Hematopoietic multipotent progenitor cell (in vitro differentiated cells): ENCODE data around the gene OR10Z1. TPM values are rescaled to one million over a fixed set of nuclear protein-coding genes. Genes with fewer than 3 reads are reported as not detected.
A peak's percentile ranks its signal among the peaks of the same experiment; 100 is the strongest.

Experiments used
- DNase-seq, 3 donors: peaks; one replicate each; pipeline ENCODE4 v3.0.0-alpha.2; 2011 to 2015; ENCODE audit warnings: low read depth in 2 of 3, low spot score in 2 of 3
- total RNA-seq: library from RNA; depleted of rRNA; stranded (reverse); fragments of >200 nt; gene quantifications from one replicate; pipeline ENCODE4 v1.2.3, GENCODE V29; 2012

Gene OR10Z1, protein sequence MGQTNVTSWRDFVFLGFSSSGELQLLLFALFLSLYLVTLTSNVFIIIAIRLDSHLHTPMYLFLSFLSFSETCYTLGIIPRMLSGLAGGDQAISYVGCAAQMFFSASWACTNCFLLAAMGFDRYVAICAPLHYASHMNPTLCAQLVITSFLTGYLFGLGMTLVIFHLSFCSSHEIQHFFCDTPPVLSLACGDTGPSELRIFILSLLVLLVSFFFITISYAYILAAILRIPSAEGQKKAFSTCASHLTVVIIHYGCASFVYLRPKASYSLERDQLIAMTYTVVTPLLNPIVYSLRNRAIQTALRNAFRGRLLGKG
- total RNA-seq = under 0.01 TPM

DNA sequence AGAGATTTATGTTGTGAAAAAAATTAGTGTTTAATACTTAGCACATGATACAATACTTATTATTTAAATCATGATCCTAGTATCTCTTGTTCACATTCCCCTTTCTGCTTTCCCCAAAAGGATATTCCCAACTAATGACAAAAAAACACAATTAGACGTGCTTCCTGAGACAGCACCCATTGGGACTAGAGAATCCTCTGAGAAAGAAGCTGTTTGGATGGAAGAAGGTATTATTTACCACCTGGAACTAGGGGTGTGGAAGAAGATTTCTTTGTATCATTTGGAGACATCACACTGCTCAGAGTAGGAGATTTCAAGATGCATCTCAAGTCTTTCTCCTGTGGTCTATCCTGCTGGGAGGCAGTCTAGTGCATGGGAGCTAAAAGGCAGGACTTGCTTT, at the start of gene OR10Z1:
TSS of gene OR10Z1 (plus strand) at position 301 of the 400 bp plus-strand sequence. CDS start 1,171 bp downstream, outside the sequence.
- no peak for DNase-seq

DNA sequence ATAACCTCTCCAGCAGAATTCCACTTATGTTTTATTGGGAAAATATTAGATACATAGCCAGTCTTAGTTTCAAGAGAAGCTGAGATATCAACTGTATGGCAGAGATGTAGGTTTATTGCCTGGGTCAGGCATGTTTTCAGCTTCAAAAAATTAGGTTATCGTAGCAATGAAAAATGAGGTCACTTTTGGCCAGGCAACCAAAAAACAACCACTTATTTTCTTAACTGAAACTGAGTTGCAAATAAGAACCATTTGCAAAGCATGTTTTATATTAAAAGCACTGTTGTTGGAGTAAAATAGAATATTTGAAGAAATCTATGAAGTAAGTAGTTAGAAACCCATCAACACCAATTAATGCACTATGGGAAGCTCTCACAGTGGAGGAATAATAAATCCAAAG, 45.4 kb upstream of the OR10Z1 start:
- DNase-seq = no peak

DNA sequence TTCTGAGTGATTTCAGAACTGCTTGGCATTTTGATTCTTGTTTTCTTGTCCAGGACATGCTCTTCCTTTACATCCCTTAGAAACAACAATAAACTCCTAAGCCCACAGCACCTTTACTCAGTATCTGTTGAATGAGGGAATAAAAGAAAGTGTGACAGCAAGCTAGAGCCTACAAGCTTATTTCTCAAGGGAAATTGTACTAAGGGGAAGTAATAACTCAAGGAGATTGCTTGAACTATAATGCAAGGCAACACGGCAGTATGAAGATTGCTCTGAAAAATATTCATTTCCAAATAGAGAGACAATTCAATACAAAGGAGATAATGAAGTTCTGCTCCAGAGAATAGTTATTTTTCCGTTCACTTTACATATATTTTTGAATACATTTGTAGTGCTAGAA, 41.2 kb upstream of the OR10Z1 start:
- no peak for DNase-seq

DNA sequence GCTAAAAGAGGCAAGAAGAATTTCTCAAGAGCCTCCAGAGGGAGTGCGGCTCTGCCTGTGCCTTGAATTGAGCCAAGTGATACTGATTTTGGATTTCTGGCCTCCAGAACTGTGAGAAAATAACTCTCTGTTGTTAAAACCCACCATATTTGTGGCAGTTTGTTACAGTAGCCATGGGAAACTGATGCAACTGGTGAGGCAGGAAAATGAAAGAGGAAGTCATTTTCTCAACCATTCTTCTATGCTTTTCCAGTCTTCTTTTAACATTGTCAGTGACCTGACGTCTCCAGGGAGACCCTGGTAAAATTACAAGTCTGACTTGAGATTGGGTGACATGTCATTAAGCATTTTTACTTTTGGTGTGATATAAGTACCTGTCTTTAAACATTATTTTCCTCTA, 40.5 kb upstream of the OR10Z1 start:
- DNase-seq = peak in 1 of 3 donors; percentile 46

DNA sequence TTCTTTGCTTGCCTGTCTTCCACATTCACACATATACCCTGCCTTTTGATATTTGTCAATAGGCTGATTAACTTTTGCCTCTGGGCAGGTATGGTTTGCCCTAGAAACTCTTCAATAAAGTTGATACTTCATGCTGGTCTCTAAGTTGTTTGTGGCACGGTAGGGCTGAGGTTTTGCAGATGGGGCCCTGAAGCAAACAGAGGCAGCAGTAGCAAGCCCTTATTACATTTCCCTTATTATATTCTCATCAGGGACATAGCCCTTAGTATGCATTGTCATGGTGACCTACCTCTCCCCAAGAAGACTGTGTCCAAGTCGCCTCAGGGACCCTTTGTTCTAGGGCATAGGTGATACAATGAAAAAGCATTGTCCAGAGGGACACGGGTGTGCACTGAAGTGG, 34.6 kb upstream of the OR10Z1 start, which contains the start of gene OR6P1:
TSS of gene OR6P1 (minus strand) at position 101 of the 400 bp plus-strand sequence. CDS start 6,976 bp downstream, outside the sequence.
- no peak for DNase-seq

DNA sequence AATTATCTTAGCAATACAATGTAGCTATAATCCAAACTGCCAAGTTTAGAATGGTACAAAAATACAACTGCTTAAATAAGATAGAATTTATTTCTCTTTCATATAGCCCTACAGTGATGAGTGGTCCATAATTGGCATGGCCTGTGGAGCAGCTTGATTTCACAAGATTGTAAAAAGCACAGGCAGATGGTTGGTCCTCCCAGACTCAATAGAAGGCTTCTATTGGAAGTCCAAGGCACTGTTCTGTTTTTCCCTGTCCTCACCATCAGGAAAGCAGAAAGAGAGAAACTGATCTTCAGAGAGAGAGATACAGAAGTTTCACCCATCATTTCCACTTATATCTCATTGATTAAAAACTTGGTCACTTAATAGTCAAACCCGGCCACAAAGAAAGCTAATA, 32.8 kb upstream of the OR10Z1 start:
- no peak for DNase-seq

DNA sequence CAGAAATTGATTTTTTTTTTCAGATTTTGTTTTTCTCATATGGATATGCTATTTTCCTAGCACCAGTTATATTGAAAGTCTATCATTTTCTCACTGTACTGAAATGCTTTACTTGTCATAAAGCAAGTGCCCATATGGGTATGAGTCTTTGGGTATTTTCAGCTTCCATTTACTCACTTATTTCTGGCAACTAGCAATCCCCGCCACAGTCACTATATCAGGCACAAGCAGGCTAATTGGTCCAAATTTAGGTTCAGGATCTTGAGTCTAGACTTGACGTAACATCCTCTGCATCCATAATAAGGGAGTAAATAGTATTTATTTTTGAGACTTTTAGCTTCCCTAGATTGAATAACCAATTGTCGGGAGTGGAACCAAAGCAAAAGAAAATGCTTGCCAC, 27.5 kb upstream of the OR10Z1 start:
- no peak for DNase-seq

DNA sequence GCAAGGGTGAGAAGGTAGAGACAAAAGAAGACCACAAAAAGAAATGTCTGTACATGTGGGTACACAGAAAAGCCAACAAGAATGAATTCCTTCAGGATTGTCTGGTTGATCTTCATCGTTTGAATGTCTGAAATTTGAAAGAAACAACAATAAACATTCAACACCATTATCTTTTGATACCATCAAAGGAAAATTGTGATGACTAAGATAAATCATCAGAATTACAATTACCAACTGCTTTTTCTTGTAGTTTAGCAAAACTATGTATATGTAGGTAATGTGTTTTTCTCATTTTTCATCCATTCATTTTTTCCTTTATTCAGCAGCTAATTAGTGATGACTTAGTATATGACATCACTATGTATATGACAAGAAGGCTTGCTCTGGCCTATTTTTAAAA, 25.3 kb upstream of the OR10Z1 start, which contains the start of gene OR10X1:
TSS of gene OR10X1 (minus strand) at position 167 of the 400 bp plus-strand sequence. CDS start at position 167, 0 bp downstream.
- no peak for DNase-seq

DNA sequence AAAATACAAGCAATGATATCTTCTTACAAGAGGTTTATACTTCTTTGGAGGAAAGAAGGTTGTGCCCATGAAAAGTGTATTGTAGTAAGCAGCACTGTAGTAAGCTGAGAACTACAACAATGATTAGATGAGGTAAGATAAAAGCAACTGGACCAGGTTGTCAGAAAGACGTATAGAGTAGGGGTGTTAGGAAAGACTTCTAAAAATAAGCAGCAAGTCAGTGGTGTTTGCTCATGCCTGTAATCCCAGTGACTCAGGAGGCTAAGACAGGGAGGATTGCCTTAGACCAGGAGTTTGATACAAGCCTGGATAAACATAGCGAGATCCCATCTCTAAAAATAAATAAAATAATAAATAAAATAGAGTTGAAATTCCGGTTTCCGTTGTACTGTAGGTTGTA, 21.1 kb upstream of the OR10Z1 start:
- DNase-seq = no peak

DNA sequence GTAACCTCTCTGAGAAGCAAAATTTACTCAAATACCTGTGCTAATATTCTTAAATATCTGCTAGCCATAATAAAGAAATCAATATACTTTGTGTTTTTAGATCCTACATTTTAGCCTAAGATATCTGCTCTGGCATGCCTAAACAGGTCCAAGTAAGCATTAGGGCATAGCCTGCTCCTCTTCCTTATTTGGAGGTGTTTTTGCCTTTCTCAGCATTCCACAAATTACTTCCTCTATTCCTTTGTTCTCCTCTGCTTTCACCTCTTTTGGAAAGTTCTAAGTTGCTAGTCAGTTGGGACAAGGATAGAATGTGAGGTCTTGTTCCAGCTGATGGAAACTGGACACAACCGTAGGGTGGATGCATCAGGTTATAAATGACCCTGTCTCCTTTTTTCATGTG, 18.1 kb upstream of the OR10Z1 start:
- DNase-seq = no peak

DNA sequence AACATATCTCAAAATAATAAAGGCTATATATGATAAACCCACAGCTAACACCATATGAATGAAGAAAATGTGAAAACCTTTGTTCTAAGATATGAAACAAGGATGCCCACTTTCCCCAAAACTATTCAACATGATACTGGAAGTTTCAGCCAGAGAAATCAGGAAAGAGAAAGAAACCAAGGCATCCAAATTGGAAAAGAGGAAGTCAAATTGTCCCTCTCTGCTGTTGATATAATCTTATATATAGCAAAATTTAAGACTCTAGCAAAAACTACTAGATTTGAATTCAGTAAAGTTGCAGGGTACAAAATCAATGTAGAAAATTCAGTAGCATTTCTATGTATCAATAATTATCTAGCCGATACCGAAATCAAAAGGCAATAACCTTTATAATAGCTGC, 4.3 kb upstream of the OR10Z1 start:
- DNase-seq = no peak

DNA sequence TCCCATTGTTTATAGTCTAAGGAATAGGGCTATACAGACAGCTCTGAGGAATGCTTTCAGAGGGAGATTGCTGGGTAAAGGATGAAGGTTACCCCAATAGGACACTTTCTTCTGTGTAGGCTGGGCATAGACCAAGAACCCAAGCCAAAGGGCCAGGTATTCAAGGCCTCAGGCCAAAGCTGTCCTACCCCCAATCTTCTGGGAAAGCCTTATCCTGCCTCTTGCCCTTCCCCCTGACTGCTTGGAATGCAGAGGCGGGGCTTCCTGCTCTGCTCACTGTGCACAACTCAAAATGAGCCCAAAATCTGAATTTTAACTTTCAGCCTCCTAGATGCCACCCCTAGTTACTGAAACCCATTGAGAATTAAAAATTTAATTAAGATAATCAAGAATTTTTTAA, 2.2 kb downstream of the OR10Z1 start:
- no peak for DNase-seq

DNA sequence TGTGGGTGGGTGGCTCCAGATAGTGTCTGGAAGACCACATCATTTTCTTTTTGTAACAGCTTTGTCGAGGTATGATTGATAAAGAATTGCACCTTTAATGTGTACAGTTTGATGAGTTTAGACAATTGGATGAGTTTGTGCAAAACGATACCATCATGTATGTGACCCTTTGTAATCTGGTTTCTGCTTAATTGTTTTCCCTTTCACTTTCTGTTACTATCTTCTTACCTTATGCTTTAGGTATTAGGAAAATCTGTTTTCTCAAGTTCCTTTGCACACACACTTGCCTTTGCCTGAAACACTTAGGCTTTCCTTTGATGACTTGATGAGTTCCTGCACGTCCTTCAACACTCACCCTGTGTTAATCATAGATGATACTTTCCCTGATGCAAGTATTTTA, 6.8 kb downstream of the OR10Z1 start:
- no peak for DNase-seq

DNA sequence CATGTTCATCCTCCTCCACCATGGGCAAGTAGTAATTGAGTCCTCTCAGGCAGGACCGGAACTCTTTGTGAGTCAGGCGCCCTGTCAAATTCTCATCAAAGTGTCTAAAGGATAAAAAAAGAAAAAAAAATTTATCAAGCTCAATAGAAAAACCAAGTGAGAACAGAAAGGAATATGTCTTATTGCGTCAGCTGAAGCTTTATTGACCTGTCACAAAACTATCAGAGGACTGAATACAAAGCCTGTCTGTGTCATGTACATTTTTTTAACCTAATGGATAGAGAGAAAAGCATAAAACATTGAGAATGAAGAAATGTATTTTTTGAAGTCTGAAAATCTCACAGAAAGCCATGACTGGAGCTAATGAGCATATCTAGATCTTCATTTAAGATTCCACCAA, 8.7 kb downstream of the OR10Z1 start:
- no peak for DNase-seq

DNA sequence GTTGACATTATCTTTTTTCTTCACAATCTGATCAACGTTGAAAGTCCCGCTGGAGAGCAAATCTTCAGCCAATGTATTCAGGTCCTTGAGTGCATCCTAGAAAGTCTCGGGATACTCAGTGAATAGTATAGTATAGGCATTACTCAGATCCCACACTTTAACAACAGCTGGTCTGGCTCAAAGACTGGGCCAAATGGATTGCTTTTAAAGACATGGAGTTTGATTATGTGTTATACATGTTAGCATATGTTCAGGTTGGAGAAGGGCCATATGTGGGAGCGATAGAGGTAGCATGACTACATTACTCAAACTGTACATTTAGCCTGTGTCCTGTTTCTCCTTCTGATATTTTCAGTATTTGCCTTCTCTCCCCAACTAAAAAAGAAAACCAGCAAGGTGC, 33.1 kb downstream of the OR10Z1 start:
- DNase-seq = no peak

DNA sequence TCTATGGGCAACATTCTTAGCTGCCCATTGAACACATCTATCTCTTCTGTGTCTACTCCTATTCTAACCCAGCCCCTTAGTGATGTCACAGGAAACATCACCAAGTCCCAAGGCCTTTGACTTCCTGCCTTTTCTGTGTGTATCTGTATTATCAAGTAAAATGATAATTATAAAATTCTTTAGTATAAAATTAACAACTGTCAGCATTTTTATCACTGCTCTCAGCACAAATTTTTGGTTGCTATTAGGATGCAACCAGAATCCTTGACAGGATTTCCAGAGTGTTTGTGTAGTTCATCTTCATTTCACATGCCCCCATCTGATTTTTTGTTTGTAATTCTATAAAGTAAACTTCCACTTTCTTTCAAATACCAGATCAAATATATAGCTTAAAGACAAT, 33.8 kb downstream of the OR10Z1 start:
- DNase-seq = no peak

DNA sequence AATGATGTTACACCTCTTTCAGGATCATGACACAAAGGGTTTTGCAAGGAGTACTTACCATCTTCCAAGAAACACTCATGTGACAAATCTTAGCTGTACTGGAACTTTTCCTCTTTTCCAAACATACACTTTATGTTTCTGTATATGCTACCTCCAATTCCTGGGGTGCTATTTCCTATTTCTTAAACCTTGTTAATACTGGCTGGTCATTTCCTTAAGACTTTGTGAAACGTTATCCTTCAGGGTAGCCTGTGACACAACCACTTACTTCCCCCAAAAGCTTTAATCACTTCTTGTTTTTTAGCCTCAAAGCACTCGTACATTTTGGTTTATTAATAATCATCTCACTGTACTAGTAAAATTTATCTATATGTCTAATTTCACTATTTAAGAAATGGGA, 39.4 kb downstream of the OR10Z1 start:
- DNase-seq = peak in 1 of 3 donors; percentile 4

DNA sequence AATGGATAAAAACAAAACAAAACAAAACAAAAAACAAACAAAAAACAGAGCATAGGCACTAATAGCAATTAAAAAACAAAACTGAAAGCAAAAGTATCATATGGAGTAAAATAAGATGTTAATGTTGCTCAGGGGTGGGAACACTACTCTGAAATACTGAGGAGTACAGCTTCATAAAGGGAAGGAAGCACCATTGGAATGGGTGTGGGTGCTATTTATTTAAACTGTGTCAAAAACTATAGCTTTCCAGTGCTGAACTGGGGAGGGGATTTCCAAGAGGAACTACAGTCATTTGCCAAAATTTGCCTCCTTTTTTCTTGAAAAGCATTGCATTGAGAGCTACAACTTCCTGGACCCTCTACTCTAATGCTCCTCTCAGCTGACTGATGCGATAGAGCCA, 41.4 kb downstream of the OR10Z1 start:
- DNase-seq = peak in 2 of 3 donors; percentile 33 to 45

DNA sequence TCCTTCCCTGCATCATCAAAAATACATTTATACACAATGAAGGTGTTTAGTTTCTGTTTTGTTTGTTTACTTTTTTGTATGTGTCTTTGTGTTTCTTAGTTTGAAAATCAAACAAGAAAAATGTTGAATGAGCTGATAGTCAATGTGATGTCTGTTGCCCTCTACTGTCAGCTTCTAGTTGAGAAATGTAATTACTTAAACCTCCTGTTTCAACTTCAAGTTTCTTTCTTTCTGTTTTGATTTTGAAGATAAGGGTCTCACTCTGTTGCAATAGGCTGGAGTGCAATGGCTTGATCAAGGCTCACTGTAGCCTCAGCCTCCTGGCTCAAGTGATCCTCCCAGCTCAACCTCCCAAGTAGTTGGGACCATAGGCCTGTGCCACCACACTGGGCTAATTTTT, 44.0 kb downstream of the OR10Z1 start:
- DNase-seq = peak in 2 of 3 donors; percentile 17 to 48

DNA sequence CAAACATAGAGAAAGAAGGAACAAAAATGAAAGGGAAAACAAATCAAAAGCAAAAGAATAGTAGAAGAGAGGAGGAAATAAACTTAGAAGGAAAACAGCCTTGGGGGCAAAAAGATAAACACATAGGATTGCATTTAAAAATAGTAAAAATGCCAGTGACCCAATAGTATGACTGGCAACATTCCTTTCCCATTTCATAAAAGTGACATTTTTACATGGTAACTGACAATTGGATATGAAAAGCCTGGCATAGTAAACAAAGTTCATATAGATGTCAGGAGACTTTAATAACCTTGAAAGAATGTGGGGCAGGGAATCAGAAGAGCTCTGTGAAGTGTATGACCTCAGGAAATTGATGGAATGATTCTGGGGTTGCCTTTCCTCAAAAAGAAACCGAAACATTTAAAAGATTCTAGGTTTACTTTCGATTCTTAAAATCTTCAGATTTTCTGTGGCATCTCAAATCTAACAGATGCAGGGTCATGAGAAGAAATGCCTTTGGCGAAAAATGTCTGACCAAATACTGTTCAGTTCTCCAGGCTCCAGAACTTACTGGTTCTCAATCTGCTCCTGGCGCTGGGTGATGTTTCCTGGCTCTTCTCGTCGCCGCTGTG, 47.8 kb downstream of the OR10Z1 start:
- DNase-seq = no peak

DNA sequence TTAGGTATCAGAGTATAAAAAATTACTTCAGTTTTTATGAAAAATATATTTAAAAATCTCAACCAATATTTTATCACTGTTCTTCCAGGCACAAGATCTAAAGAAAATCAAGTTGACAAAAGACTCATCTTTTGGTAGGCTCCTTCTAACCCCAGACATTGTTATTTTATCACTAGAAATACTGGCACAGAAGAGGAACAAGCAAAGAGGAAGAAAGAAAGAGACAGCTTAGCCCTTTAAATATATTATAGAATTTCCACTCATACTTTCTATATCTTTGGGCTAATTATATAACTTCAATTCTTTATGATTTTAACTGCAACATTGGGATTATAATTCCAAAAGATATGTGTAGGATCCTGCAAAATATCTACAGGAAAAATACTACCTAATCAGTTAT, 49.0 kb downstream of the OR10Z1 start:
- peak in 1 of 3 donors; percentile 52 for DNase-seq

DNA sequence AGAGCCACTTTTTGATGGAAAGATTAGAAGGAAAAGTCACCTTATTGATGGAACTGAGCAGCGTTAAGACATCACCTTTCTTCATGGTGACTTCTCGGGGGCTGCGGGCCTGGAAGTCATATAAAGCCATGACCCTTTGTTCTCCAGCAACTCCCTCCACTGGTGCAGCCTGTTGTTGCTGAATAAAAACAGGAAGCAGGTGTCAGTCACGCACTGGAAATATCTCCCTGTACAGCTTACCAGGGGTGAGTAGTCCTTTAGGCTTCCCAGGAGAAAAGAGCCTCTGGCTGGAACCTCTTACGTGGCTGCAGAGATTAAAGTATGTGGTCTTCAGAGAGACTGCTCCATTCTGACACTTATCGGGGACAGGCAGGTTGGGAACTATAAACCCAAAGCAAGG, 49.5 kb downstream of the OR10Z1 start:
- peak in 2 of 3 donors; percentile 68 to 76 for DNase-seq
